PC-3 (cell line): ENCODE data around the gene SFT2D3. TPM values are rescaled to one million over a fixed set of nuclear protein-coding genes. Genes with fewer than 3 reads are reported as not detected.

ENCODE experiments used
- ATAC-seq: fragments of 200-7000 bp; cut with Tn5 transposase; 2 replicates; pipeline ENCODE4 v1.9.1; 2020; ENCODE audit warnings: mild to moderate bottlenecking, moderate library complexity
- BruUV-seq: library from RNA; stranded (reverse); fragments of 400-500 nt; replicated peaks from 2 replicates; lab custom pipeline; 2021; lab: Mats Ljungman, UMichigan
- CTCF ChIA-PET: fragments of 300-600 bp; sonication (Branson Sonifier 250); formaldehyde crosslinking; loops from one replicate; lab custom pipeline; 2022; ENCODE audit warnings: antibody characterized with exemption; lab: Charles Lee
- POLR2A ChIA-PET: fragments of 300-600 bp; sonication (Branson Sonifier 250); formaldehyde crosslinking; loops from one replicate; lab custom pipeline; 2022; ENCODE audit warnings: antibody characterized with exemption; ENCODE audit not compliant: unreplicated experiment; lab: Charles Lee
- DNase-seq: peaks from one replicate; pipeline ENCODE4 v3.0.0-alpha.2; 2015
- H2AFZ ChIP-seq: fragments of 300-600 bp; sonication (generic); 2 replicates; pipeline ENCODE4 v1.6.0; 2016; ENCODE audit warnings: antibody characterized with exemption, low read length
- H3F3A ChIP-seq: fragments of 300-600 bp; sonication (generic); one replicate; pipeline ENCODE4 v1.6.0; 2017; ENCODE audit warnings: antibody characterized with exemption, low read length, control low read depth, mild to moderate bottlenecking; ENCODE audit not compliant: unreplicated experiment
- H3K27ac ChIP-seq: fragments of 300-600 bp; sonication (generic); 2 replicates; pipeline ENCODE4 v1.5.1; 2016; ENCODE audit warnings: mild to moderate bottlenecking, low read length
- H3K27me3 ChIP-seq: fragments of 300-600 bp; sonication (generic); 2 replicates; pipeline ENCODE4 v1.6.1; 2016; ENCODE audit warnings: low read length, mixed read lengths
- H3K36me3 ChIP-seq: fragments of 300-600 bp; sonication (generic); 2 replicates; pipeline ENCODE4 v1.6.1; 2016; ENCODE audit warnings: low read depth, mixed run types, low read length, mixed read lengths
- H3K4me1 ChIP-seq: fragments of 300-600 bp; sonication (generic); 2 replicates; pipeline ENCODE4 v1.5.1; 2016; ENCODE audit warnings: low read length; ENCODE audit not compliant: insufficient read depth
- H3K4me2 ChIP-seq: fragments of 300-600 bp; sonication (generic); 2 replicates; pipeline ENCODE4 v1.6.0; 2016; ENCODE audit warnings: low read length
- H3K4me3 ChIP-seq: fragments of 300-600 bp; sonication (generic); 2 replicates; pipeline ENCODE4 v1.5.1; 2016; ENCODE audit warnings: mild to moderate bottlenecking, low read length, mixed read lengths
- H3K79me2 ChIP-seq: fragments of 300-600 bp; sonication (generic); 2 replicates; pipeline ENCODE4 v1.6.1; 2017; ENCODE audit warnings: low read length, mixed read lengths
- H3K9ac ChIP-seq: fragments of 300-600 bp; sonication (generic); 2 replicates; pipeline ENCODE4 v1.6.0; 2016; ENCODE audit warnings: mild to moderate bottlenecking, low read length
- H3K9me2 ChIP-seq: fragments of 300-600 bp; sonication (generic); replicated peaks from 2 replicates; pipeline ENCODE4 v1.6.1; 2016; ENCODE audit warnings: mixed run types, low read length, mixed read lengths
- H3K9me3 ChIP-seq: fragments of 300-600 bp; sonication (generic); 2 replicates; pipeline ENCODE4 v1.6.1; 2016; ENCODE audit warnings: low read length, mixed read lengths
- H4K20me1 ChIP-seq: fragments of 300-600 bp; sonication (generic); 2 replicates; pipeline ENCODE4 v1.6.1; 2016; ENCODE audit warnings: low read length, mixed read lengths
- CTCF ChIP-seq: fragments of 300-600 bp; sonication (generic); conservative IDR thresholded peaks from 2 replicates; pipeline ENCODE4 v1.5.1; 2017; ENCODE audit warnings: antibody characterized with exemption, low read depth, mild to moderate bottlenecking, low read length
- EZH2 ChIP-seq: fragments of 300-600 bp; sonication (generic); IDR thresholded peaks from one replicate; pipeline ENCODE4 v1.6.1; 2017; ENCODE audit warnings: antibody characterized with exemption, mild to moderate bottlenecking, low read length; ENCODE audit not compliant: unreplicated experiment
- EZH2phosphoT487 ChIP-seq: fragments of 300-600 bp; sonication (generic); IDR thresholded peaks from 2 replicates; pipeline ENCODE4 v1.6.1; 2018; ENCODE audit warnings: mild to moderate bottlenecking, antibody characterized with exemption, low read length, borderline replicate concordance
- intact Hi-C: fragments of 100-400 bp; cut with micrococcal nuclease; formaldehyde crosslinking; loops from 2 replicates; pipeline ENCODE4 v1.9.0; 2023
- total RNA-seq: library from RNA; depleted of rRNA; stranded (reverse); fragments of >200 nt; gene quantifications from 2 replicates; pipeline ENCODE4 v1.2.3, GENCODE V29; 2014

Gene SFT2D3
- total RNA-seq, 1 experiment from 2014 or later: 4.2 TPM

- H3K36me3 ChIP-seq: no peaks in the 10 kb centered on the region; the same call in 1 of the 2 replicates
- no peaks in the 10 kb centered on the region for H3K27me3 ChIP-seq
- no peak overlapping the region for H3K9ac ChIP-seq
- no TSS peak for BruUV-seq
- peaks cover 5% of the 10 kb centered on the region; the same call in 1 of the 2 replicates for H3K4me1 ChIP-seq
- no peak overlapping the region for H3K27ac ChIP-seq
- no peaks in the 10 kb centered on the region for H3F3A ChIP-seq
- no peaks in the 10 kb centered on the region for H3K79me2 ChIP-seq
- H3K4me2 ChIP-seq: no peak overlapping the region
- POLR2A ChIA-PET: no interaction called here
- H3K9me2 ChIP-seq: no peaks in the 10 kb centered on the region
- ATAC-seq: no peak
- TF ChIP-seq CTCF (no peak), EZH2 (no peak), EZH2phosphoT487 (no peak)
- no peak overlapping the region for H3K4me3 ChIP-seq
- no peak for DNase-seq
- intact Hi-C loops: no loop called here
- H4K20me1 ChIP-seq: no peaks in the 10 kb centered on the region
- H2AFZ ChIP-seq: no peak overlapping the region
- 0 out of 2 replicates have a peak, but pooled peaks cover 5% of the 10 kb centered on the region for H3K9me3 ChIP-seq
- CTCF ChIA-PET: no interaction called here
Measured at GRCh38 chr2:127670055-127670956, 31.0 kb upstream of the SFT2D3 start.

- no peak overlapping the region for H3K4me3 ChIP-seq
- ChIA-PET POLR2A (no interaction called here), CTCF (no interaction called here)
- no peaks in the 10 kb centered on the region for H3K27me3 ChIP-seq
- no peak for ATAC-seq
- no TSS peak for BruUV-seq
- H3K36me3 ChIP-seq: no peaks in the 10 kb centered on the region; the same call in 1 of the 2 replicates
- no peak overlapping the region for H3K27ac ChIP-seq
- DNase-seq: peak; percentile 20
- no peak overlapping the region for H3K9ac ChIP-seq
- H3F3A ChIP-seq: no peaks in the 10 kb centered on the region
- H4K20me1 ChIP-seq: no peaks in the 10 kb centered on the region
- 0 out of 2 replicates have a peak, but pooled peaks cover 5% of the 10 kb centered on the region for H3K9me3 ChIP-seq
- no peaks in the 10 kb centered on the region for H3K9me2 ChIP-seq
- H3K4me2 ChIP-seq: no peak overlapping the region
- H3K79me2 ChIP-seq: no peaks in the 10 kb centered on the region
- TF ChIP-seq EZH2phosphoT487 (no peak), EZH2 (no peak), CTCF (no peak)
- no peak overlapping the region for H2AFZ ChIP-seq
- intact Hi-C loops: no loop called here
- H3K4me1 ChIP-seq: peaks cover 5% of the 10 kb centered on the region; the same call in 1 of the 2 replicates
Measured at GRCh38 chr2:127670957-127671290, 30.4 kb upstream of the SFT2D3 start.
